NB4 (cell line): ENCODE data around the gene DHCR24.

ENCODE experiments used
- CTCF ChIP-seq: IDR thresholded peaks from one replicate; pipeline ENCODE4 v1.5.1; 2012; ENCODE audit warnings: low read depth, low read length
- MAX ChIP-seq: IDR thresholded peaks from 2 replicates; pipeline ENCODE4 v1.6.1; 2011; ENCODE audit warnings: low read depth, low read length
- POLR2A ChIP-seq: IDR thresholded peaks from 2 replicates; pipeline ENCODE4 v1.6.1; 2011; ENCODE audit warnings: mild to moderate bottlenecking; ENCODE audit not compliant: insufficient read length; ENCODE audit errors: extremely low read depth

DNA sequence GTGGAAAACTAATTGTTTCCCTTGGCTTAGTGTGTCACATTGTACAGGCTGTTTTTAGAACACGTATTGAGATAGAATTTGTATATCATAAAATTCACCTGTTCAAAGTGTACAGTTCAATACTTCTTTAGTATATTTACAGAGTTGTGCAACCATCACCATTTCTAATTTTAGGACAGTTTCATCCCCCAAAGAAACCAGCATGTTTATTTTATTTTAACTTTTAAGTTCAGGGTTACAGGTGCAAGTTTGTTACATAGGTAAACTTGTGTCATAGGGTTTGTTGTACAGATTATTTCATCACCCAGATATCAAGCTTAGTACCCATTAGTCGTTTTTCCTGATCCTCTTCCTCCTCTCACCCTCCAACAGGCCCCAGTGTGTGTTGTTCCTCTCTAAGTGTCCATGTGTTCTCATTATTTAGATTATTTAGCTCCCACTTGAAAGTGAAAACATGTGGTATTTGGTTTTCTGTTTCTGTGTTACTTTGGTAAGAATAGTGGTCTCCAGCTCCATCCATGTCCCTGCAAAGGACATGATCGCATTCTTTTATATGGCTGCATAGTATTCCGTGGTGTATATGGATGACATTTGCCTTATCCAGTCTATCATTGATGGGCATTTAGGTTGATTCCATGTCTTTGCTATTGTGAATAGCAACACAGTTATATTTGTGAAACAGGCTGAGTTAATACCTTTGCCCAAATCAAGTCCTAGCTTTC is 35.2 kb upstream of the DHCR24 start:
- TF ChIP-seq CTCF = no peak
- TF ChIP-seq MAX = no peak
- no peak for TF ChIP-seq POLR2A
